Kidney epithelial cell (primary cell): ENCODE results near the gene WFDC10A. TPM values are rescaled to one million over a fixed set of nuclear protein-coding genes. Genes with fewer than 3 reads are reported as not detected.
A peak's percentile ranks its signal among the peaks of the same experiment; 100 is the strongest.

Experiments
- DNase-seq: peaks from one replicate; pipeline ENCODE4 v3.0.0-alpha.2; 2010; ENCODE audit warnings: low read depth
- H3K27me3 ChIP-seq: 2 replicates; pipeline ENCODE4 v1.6.0; 2011; ENCODE audit warnings: low read length; ENCODE audit not compliant: control insufficient read depth, insufficient read depth
- H3K36me3 ChIP-seq: 2 replicates; pipeline ENCODE4 v1.5.1; 2011; ENCODE audit warnings: low read length; ENCODE audit not compliant: control insufficient read depth, insufficient read depth
- H3K4me3 ChIP-seq: 2 replicates; pipeline ENCODE4 v1.5.1; 2011; ENCODE audit warnings: low read depth, mild to moderate bottlenecking, control low read depth, low read length
- total RNA-seq: library from RNA; depleted of rRNA; stranded (reverse); fragments of >200 nt; gene quantifications from 2 replicates; pipeline ENCODE4 v1.2.3, GENCODE V29; 2015
- TF ChIP-seq, protein P1 (sequence below): IDR thresholded peaks from 2 replicates; pipeline ENCODE4 v1.5.1; 2011; ENCODE audit warnings: mild to moderate bottlenecking, moderate library complexity, low read length, control low read depth, inconsistent platforms; ENCODE audit not compliant: insufficient read depth, poor library complexity, severe bottlenecking

The WFDC10A gene
- total RNA-seq, 1 donor from 2014 or later, result not detected

DNA sequence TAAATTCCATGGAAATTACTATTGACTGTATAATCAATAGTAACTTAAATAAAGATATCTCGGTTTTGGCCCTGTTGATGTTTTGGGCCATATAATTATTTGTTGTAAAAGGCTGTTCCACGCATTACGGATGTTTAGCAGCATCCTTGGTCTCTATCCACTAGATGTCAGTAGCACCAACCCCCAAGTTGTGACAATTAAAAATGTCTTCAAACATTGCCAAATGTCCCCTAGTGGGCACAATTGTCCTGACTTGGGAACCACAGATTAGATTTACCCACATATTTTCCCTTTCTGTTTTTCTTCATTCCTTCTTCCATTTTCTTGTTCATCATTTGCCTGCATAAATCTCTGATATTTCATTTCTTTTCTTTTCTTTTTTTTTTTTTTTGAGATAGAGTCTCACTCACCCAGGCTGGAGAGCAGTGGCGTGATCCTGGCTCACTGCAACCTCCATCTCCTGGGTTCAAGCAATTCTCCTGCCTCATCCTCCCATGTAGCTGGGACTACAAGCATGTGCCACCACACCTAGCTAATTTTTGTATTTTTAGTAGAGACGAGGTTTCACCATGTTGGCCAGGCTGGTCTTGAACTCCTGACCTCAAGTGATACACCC is 36.9 kb upstream of the WFDC10A start:
- no peak overlapping the region for H3K4me3 ChIP-seq
- peak; percentile 10 for DNase-seq
- no peaks in the 10 kb centered on the region for H3K36me3 ChIP-seq
- TF ChIP-seq, protein P1, sequence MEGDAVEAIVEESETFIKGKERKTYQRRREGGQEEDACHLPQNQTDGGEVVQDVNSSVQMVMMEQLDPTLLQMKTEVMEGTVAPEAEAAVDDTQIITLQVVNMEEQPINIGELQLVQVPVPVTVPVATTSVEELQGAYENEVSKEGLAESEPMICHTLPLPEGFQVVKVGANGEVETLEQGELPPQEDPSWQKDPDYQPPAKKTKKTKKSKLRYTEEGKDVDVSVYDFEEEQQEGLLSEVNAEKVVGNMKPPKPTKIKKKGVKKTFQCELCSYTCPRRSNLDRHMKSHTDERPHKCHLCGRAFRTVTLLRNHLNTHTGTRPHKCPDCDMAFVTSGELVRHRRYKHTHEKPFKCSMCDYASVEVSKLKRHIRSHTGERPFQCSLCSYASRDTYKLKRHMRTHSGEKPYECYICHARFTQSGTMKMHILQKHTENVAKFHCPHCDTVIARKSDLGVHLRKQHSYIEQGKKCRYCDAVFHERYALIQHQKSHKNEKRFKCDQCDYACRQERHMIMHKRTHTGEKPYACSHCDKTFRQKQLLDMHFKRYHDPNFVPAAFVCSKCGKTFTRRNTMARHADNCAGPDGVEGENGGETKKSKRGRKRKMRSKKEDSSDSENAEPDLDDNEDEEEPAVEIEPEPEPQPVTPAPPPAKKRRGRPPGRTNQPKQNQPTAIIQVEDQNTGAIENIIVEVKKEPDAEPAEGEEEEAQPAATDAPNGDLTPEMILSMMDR, result peak; percentile 64
- H3K27me3 ChIP-seq, result no peaks in the 10 kb centered on the region

DNA sequence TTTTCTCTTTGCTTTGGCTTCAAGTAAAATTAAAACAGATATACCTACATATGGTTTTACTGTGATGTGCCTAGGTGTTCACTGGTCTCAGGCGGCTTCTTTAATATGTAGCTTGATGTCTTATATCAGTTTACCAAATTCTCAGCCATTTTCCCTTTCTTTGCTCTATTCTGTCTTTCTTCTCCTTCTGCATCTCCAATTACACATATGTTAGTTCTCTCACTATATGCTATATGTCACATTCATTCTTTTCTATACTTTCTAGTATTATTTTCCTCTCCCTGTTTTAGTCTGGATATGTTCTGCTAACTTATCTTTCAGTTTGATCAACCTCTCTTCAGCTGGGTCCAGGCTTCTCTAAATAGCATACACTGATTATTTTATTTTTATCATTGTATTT is 36.0 kb upstream of the WFDC10A start:
- Histone ChIP-seq H3K4me3 (no peak overlapping the region), H3K36me3 (no peaks in the 10 kb centered on the region), H3K27me3 (peaks cover 3% of the 10 kb centered on the region)
- TF ChIP-seq, protein P1, result no peak
- no peak for DNase-seq

DNA sequence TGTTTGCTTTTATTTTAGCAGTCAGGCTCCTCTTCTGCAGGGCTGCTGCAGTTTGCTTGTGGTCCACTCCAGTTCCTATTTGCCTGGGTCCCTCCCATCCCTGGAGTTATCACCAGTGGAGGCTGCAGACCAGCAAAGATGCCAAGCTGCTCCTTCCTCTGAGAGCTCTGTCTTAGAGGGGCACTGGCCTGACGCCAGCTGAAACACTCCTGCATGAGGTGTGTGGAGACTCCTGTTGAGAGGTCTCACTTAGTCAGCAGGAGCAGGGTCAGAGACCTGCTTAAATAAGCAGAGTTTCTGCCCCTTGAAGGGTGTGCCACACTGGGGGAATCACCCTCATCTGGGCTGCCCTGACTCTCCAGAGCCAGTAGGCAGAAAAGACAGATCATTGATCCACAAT is 34.3 kb upstream of the WFDC10A start:
- DNase-seq, result no peak
- no peak overlapping the region for H3K4me3 ChIP-seq
- TF ChIP-seq, protein P1, result no peak
- no peaks in the 10 kb centered on the region for H3K36me3 ChIP-seq
- peaks cover 3% of the 10 kb centered on the region for H3K27me3 ChIP-seq

DNA sequence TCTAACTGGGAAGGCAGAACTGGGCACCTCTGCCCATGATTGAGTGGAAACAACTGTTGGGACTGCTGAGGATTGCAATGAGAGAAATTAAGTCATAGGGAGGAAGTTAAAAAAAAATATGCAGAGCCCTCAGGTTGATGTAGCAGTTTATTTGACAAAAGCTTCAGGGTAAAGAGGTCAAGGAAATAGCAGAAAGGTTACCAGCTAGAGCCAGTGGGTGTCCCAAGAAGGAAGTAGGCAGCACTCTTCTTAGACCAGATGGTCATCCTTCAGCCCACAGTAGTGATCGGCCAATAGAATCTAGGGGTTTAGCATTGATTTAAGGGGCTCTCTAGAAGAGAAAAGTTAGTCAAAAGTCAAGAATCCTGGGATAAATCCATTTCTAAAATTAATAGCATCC is 21.7 kb upstream of the WFDC10A start:
- Histone ChIP-seq H3K36me3 (no peaks in the 10 kb centered on the region), H3K27me3 (no peaks in the 10 kb centered on the region), H3K4me3 (no peak overlapping the region)
- no peak for DNase-seq
- TF ChIP-seq, protein P1, result no peak

DNA sequence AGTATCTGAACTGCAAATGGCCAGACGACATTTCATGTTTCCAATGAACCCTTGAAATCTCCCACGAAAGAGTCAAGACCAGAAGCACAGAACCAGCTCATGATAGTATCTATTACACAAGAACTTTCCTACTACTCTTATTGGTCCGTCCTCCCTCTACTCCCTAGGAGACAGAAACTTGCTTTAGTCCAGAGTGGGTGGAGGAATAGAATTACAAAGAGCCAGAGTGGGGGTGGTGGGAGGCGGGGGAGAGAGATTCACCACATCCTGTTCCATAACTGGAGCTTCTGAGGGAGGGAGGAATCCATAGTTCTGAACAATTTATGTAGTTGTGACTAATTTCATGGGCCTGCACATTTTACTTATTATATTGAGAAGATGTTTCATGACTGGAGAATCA is 18.5 kb upstream of the WFDC10A start:
- TF ChIP-seq, protein P1, result no peak
- H3K36me3 ChIP-seq, result no peaks in the 10 kb centered on the region
- H3K27me3 ChIP-seq, result no peaks in the 10 kb centered on the region
- H3K4me3 ChIP-seq, result no peak overlapping the region
- peak; percentile 26 for DNase-seq

DNA sequence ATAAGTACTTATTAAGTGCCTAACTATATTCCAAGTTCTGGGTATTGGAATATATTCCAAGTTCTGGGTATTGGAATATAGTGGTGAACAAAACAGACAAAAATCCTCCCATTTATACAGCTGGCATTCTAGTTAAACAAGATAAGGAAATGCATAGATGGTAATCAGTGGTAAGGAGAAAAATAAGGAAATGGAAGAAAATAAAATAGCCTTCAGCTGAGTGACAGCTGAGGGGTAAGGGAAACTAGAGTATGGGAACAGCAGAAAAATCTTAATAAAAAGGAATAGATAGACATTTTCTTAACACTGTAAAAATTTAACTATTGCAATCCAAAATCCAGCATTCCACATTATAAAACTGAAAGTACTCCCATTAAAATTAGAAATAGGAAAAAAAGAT is 17.2 kb upstream of the WFDC10A start:
- Histone ChIP-seq H3K27me3 (no peaks in the 10 kb centered on the region), H3K4me3 (no peak overlapping the region), H3K36me3 (no peaks in the 10 kb centered on the region)
- TF ChIP-seq, protein P1, result no peak
- no peak for DNase-seq
